H9 (cell line): ENCODE data around the gene PRSS21. TPM values are rescaled to one million over a fixed set of nuclear protein-coding genes. Genes with fewer than 3 reads are reported as not detected.

Experiments
- DNase-seq: peaks from one replicate; pipeline ENCODE4 v3.0.0-alpha.2; 2017
- H2AFZ ChIP-seq: one replicate; pipeline ENCODE4 v1.6.1; 2013; ENCODE audit warnings: mild to moderate bottlenecking, low read length, control low read depth, moderate library complexity
- H2AK5ac ChIP-seq: 2 replicates; pipeline ENCODE4 v1.6.1; 2013; ENCODE audit warnings: low read length, control low read depth, mixed read lengths; ENCODE audit not compliant: insufficient read length
- H2BK120ac ChIP-seq: one replicate; pipeline ENCODE4 v1.6.1; 2013; ENCODE audit warnings: low read depth, mild to moderate bottlenecking, low read length, control low read depth, inconsistent platforms; ENCODE audit not compliant: poor library complexity, severe bottlenecking
- H2BK12ac ChIP-seq: 2 replicates; pipeline ENCODE4 v1.6.1; 2013; ENCODE audit warnings: low read length, control low read depth, mixed read lengths, low read depth; ENCODE audit not compliant: insufficient read length
- H2BK15ac ChIP-seq: 2 replicates; pipeline ENCODE4 v1.6.1; 2013; ENCODE audit warnings: low read depth, low read length, control low read depth
- H2BK20ac ChIP-seq: one replicate; pipeline ENCODE4 v1.6.1; 2013; ENCODE audit warnings: low read depth, mild to moderate bottlenecking, low read length, control low read depth, inconsistent platforms; ENCODE audit not compliant: poor library complexity, severe bottlenecking
- H2BK5ac ChIP-seq: 2 replicates; pipeline ENCODE4 v1.6.1; 2013; ENCODE audit warnings: low read length, control low read depth, mixed read lengths; ENCODE audit not compliant: insufficient read length
- H3K14ac ChIP-seq: 2 replicates; pipeline ENCODE4 v1.6.1; 2013; ENCODE audit warnings: low read length, control low read depth; ENCODE audit not compliant: insufficient read depth
- H3K18ac ChIP-seq: 2 replicates; pipeline ENCODE4 v1.6.1; 2013; ENCODE audit warnings: low read depth, mild to moderate bottlenecking, mixed read lengths, low read length, control low read depth; ENCODE audit not compliant: insufficient read length
- H3K23ac ChIP-seq: 2 replicates; pipeline ENCODE4 v1.6.1; 2013; ENCODE audit warnings: low read length, control low read depth, mixed read lengths, low read depth; ENCODE audit not compliant: insufficient read length
- H3K23me2 ChIP-seq: 2 replicates; pipeline ENCODE4 v1.6.1; 2013; ENCODE audit warnings: low read depth, mild to moderate bottlenecking, mixed read lengths, low read length, control low read depth; ENCODE audit not compliant: insufficient read length, poor library complexity, severe bottlenecking
- H3K27ac ChIP-seq: 2 replicates; pipeline ENCODE4 v1.5.1; 2013; ENCODE audit warnings: low read length, control low read depth, mixed read lengths, low read depth; ENCODE audit not compliant: insufficient read length
- H3K27me3 ChIP-seq: 2 replicates; pipeline ENCODE4 v1.6.1; 2013; ENCODE audit warnings: low read length, control low read depth, inconsistent platforms; ENCODE audit not compliant: insufficient read depth
- H3K4ac ChIP-seq: 2 replicates; pipeline ENCODE4 v1.6.1; 2013; ENCODE audit warnings: low read depth, mild to moderate bottlenecking, control low read depth, inconsistent platforms, low read length, moderate library complexity
- H3K4me1 ChIP-seq: 2 replicates; pipeline ENCODE4 v1.6.1; 2013; ENCODE audit warnings: low read length, control low read depth, inconsistent platforms; ENCODE audit not compliant: insufficient read depth
- H3K4me2 ChIP-seq: 2 replicates; pipeline ENCODE4 v1.6.1; 2013; ENCODE audit warnings: low read length, control low read depth, mixed read lengths; ENCODE audit not compliant: insufficient read length, insufficient read depth
- H3K56ac ChIP-seq: 2 replicates; pipeline ENCODE4 v1.6.1; 2013; ENCODE audit warnings: low read depth, mild to moderate bottlenecking, mixed read lengths, low read length, control low read depth; ENCODE audit not compliant: insufficient read length
- H3K79me1 ChIP-seq: 2 replicates; pipeline ENCODE4 v1.6.1; 2013; ENCODE audit warnings: low read depth, mild to moderate bottlenecking, moderate library complexity, low read length, control low read depth, inconsistent platforms; ENCODE audit not compliant: insufficient read depth, poor library complexity, severe bottlenecking
- H3K79me2 ChIP-seq: 2 replicates; pipeline ENCODE4 v1.6.1; 2013; ENCODE audit warnings: low read length, control low read depth, inconsistent platforms; ENCODE audit not compliant: insufficient read depth
- H3K9ac ChIP-seq: 2 replicates; pipeline ENCODE4 v1.6.1; 2013; ENCODE audit warnings: low read length, control low read depth, mixed read lengths; ENCODE audit not compliant: insufficient read length; ENCODE audit errors: extremely low read depth
- H3K9me3 ChIP-seq: one replicate; pipeline ENCODE4 v1.6.1; 2013; ENCODE audit warnings: low read depth, low read length, inconsistent platforms; ENCODE audit not compliant: control insufficient read depth
- H3T11ph ChIP-seq: one replicate; pipeline ENCODE4 v1.6.1; 2013; ENCODE audit warnings: mild to moderate bottlenecking, low read length, control low read depth, inconsistent platforms
- H4K20me1 ChIP-seq: one replicate; pipeline ENCODE4 v1.6.1; 2013; ENCODE audit not compliant: control insufficient read depth, insufficient read length, insufficient read depth
- H4K5ac ChIP-seq: 2 replicates; pipeline ENCODE4 v1.6.1; 2013; ENCODE audit warnings: low read depth, mild to moderate bottlenecking, mixed read lengths, low read length, control low read depth; ENCODE audit not compliant: insufficient read length
- H4K8ac ChIP-seq: replicated peaks from 2 replicates; pipeline ENCODE4 v1.6.1; 2013; ENCODE audit warnings: low read length, control low read depth, mixed read lengths, low read depth; ENCODE audit not compliant: insufficient read length
- H4K91ac ChIP-seq: 2 replicates; pipeline ENCODE4 v1.6.1; 2013; ENCODE audit warnings: low read depth, mild to moderate bottlenecking, moderate library complexity, mixed read lengths, low read length, control low read depth; ENCODE audit not compliant: insufficient read length
- H3K27ac Mint-ChIP-seq, 3 experiments: 2 replicates in 2 of 3; 3 replicates in 1 of 3; pipeline ENCODE4 v1.8.0; 2020 to 2021; ENCODE audit warnings: mixed read lengths in 3 of 3, mild to moderate bottlenecking in 1 of 3, moderate library complexity in 1 of 3
- H3K27me3 Mint-ChIP-seq: 2 replicates; pipeline ENCODE4 v1.8.0; 2021; ENCODE audit warnings: low read depth, mild to moderate bottlenecking, moderate library complexity, mixed read lengths
- H3K36me3 Mint-ChIP-seq, 3 experiments: 2 replicates in 2 of 3; 3 replicates in 1 of 3; pipeline ENCODE4 v1.8.0; 2020 to 2021; ENCODE audit warnings: low read depth in 3 of 3, mixed read lengths in 3 of 3; ENCODE audit not compliant: insufficient read depth in 1 of 3
- H3K4me1 Mint-ChIP-seq, 2 experiments: 2 replicates each; pipeline ENCODE4 v1.8.0; 2020; ENCODE audit warnings: mixed read lengths in 2 of 2
- H3K4me3 Mint-ChIP-seq, 2 experiments: 2 replicates in 1 of 2; 3 replicates in 1 of 2; pipeline ENCODE4 v1.8.0; 2020 to 2021; ENCODE audit warnings: mild to moderate bottlenecking in 2 of 2, mixed read lengths in 2 of 2, moderate library complexity in 1 of 2
- H3K9me3 Mint-ChIP-seq, 2 experiments: 2 replicates in 1 of 2; 3 replicates in 1 of 2; pipeline ENCODE4 v1.8.0; 2020; ENCODE audit warnings: mild to moderate bottlenecking in 2 of 2, mixed read lengths in 2 of 2, moderate library complexity in 1 of 2
- WGBS: extraction: QIAGEN DNeasy Blood & Tissue Kit; methylation state at CpG from one replicate; pipeline ENCODE4 v1.1.7; 2013; ENCODE audit warnings: missing lambda C conversion rate, low lambda C conversion rate, mixed read lengths; ENCODE audit not compliant: insufficient read length; ENCODE audit errors: extremely low coverage; 5-methylcytosine and 5-hydroxymethylcytosine counted together
- total RNA-seq: library from RNA; stranded (reverse); gene quantifications from 2 replicates; pipeline ENCODE4 v1.2.1, GENCODE V29; 2021
- TF ChIP-seq, protein P1 (sequence below): fragments of 200-600 bp; sonication (generic); conservative IDR thresholded peaks from 3 replicates; pipeline ENCODE4 v1.8.0; 2021; ENCODE audit warnings: antibody characterized with exemption, mild to moderate bottlenecking

Gene PRSS21
- total RNA-seq, 1 experiment from 2014 or later = not detected

DNA sequence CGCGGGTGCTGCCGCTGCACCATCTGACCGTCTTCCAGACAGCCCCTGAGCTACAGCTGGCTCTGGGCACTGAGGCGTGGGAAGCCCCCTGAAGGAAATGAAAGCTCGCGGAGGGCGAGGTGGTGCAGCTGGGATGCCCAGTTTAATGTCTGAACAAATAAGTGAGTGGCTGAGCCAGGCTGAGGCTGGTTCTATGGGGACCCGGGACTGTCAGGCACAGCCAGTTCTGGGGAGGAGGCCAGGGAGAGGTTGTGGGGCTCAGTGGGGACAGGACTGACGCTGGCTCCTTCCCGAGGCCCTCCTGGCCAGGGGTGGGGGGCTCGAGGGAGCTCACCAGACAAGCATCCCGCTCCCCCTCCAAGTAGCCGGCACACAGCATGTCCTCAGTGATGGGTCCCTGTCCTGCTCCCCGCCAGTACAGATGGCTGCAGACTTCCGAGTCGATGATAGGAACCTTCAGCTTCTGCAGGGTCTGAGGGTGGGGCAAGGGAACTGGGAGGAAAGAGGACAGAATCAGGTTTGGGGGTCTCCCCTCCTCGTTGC, 36.6 kb downstream of the PRSS21 start:
- Histone ChIP-seq H3K9me3 (no peaks in the 10 kb centered on the region), H2AK5ac (no peak overlapping the region), H4K5ac (no peak overlapping the region), H2BK5ac (no peak overlapping the region), H3T11ph (no peak overlapping the region), H3K23me2 (peaks cover 5% of the 10 kb centered on the region), H2AFZ (no peak overlapping the region), H3K79me2 (no peaks in the 10 kb centered on the region), H4K20me1 (no peaks in the 10 kb centered on the region), H2BK15ac (no peak overlapping the region), H2BK12ac (no peak overlapping the region), H3K27me3 (no peaks in the 10 kb centered on the region), H3K27ac (no peak overlapping the region), H3K79me1 (no peaks in the 10 kb centered on the region), H4K91ac (no peak overlapping the region), H3K9ac (no peak overlapping the region), H3K4me1 (no peaks in the 10 kb centered on the region; the same call in 1 of the 2 replicates), H3K56ac (no peak overlapping the region), H3K18ac (no peak overlapping the region), H2BK120ac (no peak overlapping the region), H3K23ac (no peak overlapping the region), H3K4ac (no peak overlapping the region), H3K4me2 (no peak overlapping the region), H3K14ac (no peak overlapping the region), H2BK20ac (no peak overlapping the region), H4K8ac (no peak overlapping the region)
- Mint-ChIP-seq H3K27ac (no peak overlapping the region), H3K4me3 (no peak overlapping the region), H3K27me3 (peaks cover 25% of the 10 kb centered on the region), H3K36me3 (peaks cover 0 to 11% (median 10%) of the 10 kb centered on the region in 3 experiments; a peak in 6 of 7 replicates), H3K9me3 (peaks cover 14 to 15% of the 10 kb centered on the region in 2 experiments), H3K4me1 (peaks cover 3 to 4% of the 10 kb centered on the region in 2 experiments; a peak in 3 of 4 replicates)
- WGBS = no CpG with 5 or more reads among the region's 18 CpGs
- DNase-seq = no peak
- TF ChIP-seq, protein P1, sequence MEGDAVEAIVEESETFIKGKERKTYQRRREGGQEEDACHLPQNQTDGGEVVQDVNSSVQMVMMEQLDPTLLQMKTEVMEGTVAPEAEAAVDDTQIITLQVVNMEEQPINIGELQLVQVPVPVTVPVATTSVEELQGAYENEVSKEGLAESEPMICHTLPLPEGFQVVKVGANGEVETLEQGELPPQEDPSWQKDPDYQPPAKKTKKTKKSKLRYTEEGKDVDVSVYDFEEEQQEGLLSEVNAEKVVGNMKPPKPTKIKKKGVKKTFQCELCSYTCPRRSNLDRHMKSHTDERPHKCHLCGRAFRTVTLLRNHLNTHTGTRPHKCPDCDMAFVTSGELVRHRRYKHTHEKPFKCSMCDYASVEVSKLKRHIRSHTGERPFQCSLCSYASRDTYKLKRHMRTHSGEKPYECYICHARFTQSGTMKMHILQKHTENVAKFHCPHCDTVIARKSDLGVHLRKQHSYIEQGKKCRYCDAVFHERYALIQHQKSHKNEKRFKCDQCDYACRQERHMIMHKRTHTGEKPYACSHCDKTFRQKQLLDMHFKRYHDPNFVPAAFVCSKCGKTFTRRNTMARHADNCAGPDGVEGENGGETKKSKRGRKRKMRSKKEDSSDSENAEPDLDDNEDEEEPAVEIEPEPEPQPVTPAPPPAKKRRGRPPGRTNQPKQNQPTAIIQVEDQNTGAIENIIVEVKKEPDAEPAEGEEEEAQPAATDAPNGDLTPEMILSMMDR = no peak
